ENCODE data around the gene ERCC5. TPM values are rescaled to one million over a fixed set of nuclear protein-coding genes. Genes with fewer than 3 reads are reported as not detected.

ERCC5 gene
- total RNA-seq, result 59.6 TPM

GRCh38 chr13:102845630-102846260 lies at the start of gene ERCC5:
Gene ERCC5, plus strand, starts transcription at chr13:102846032. Its CDS starts 235 bp downstream, at chr13:102846267.
- DNase-seq (ENCODE audit: low spot score), result peak; percentile 96

GRCh38 chr13:102798581-102799425 lies 47.0 kb upstream of the ERCC5 start, which contains the start of the genes BIVM and POGLUT2:
Gene BIVM, plus strand, starts transcription at chr13:102799119. Its CDS starts 8,149 bp downstream, at chr13:102807268.
Gene POGLUT2, minus strand, starts transcription at chr13:102798976. Its CDS starts 306 bp downstream, at chr13:102798670.
- peak; percentile 91 for DNase-seq (ENCODE audit: low spot score)

GRCh38 chr13:102799426-102800144 lies 46.2 kb upstream of the ERCC5 start:
- no peak for DNase-seq (ENCODE audit: low spot score)

GRCh38 chr13:102800145-102801041 lies 45.4 kb upstream of the ERCC5 start:
- DNase-seq (ENCODE audit: low spot score), result peak; percentile 74

GRCh38 chr13:102805680-102806079 lies 40.2 kb upstream of the ERCC5 start:
- no peak for DNase-seq (ENCODE audit: low spot score)

- DNase-seq (ENCODE audit: low spot score), result no peak
Observed at GRCh38 chr13:102807699-102808098, 38.1 kb upstream of the ERCC5 start.

GRCh38 chr13:102812611-102813287 lies 33.1 kb upstream of the ERCC5 start:
- no peak for DNase-seq (ENCODE audit: low spot score)

GRCh38 chr13:102814025-102814607 lies 31.7 kb upstream of the ERCC5 start:
- no peak for DNase-seq (ENCODE audit: low spot score)

GRCh38 chr13:102814793-102815192 lies 31.0 kb upstream of the ERCC5 start:
- DNase-seq (ENCODE audit: low spot score), result no peak

- DNase-seq (ENCODE audit: low spot score), result no peak
Observed at GRCh38 chr13:102815788-102816187, 30.0 kb upstream of the ERCC5 start.

GRCh38 chr13:102816708-102817107 lies 29.1 kb upstream of the ERCC5 start:
- DNase-seq (ENCODE audit: low spot score), result no peak

GRCh38 chr13:102817241-102817640 lies 28.6 kb upstream of the ERCC5 start:
- DNase-seq (ENCODE audit: low spot score), result no peak

- DNase-seq (ENCODE audit: low spot score), result no peak
Observed at GRCh38 chr13:102817907-102818306, 27.9 kb upstream of the ERCC5 start.

GRCh38 chr13:102825400-102825799 lies 20.4 kb upstream of the ERCC5 start:
- no peak for DNase-seq (ENCODE audit: low spot score)

GRCh38 chr13:102825921-102826706 lies 19.7 kb upstream of the ERCC5 start:
- DNase-seq (ENCODE audit: low spot score), result no peak

- peak; percentile 24 for DNase-seq (ENCODE audit: low spot score)
Observed at GRCh38 chr13:102830646-102831045, 15.2 kb upstream of the ERCC5 start.

GRCh38 chr13:102836471-102836870 lies 9.4 kb upstream of the ERCC5 start:
- no peak for DNase-seq (ENCODE audit: low spot score)

GRCh38 chr13:102838273-102838672 lies 7.6 kb upstream of the ERCC5 start:
- DNase-seq (ENCODE audit: low spot score), result no peak

- DNase-seq (ENCODE audit: low spot score), result no peak
Observed at GRCh38 chr13:102838982-102839381, 6.8 kb upstream of the ERCC5 start.
